ENCODE results near the gene MOB3B.

Gene MOB3B

GRCh38 chr9:27350382-27350976 is 179.1 kb downstream of the MOB3B start:
- no peak overlapping the region for H3K27ac ChIP-seq (ENCODE audit: low read length)
- H3K4me1 ChIP-seq (ENCODE audit: control insufficient read depth, low read depth, low read length): peaks cover 20% of the 10 kb centered on the region
- no peaks in the 10 kb centered on the region for H3K9me3 ChIP-seq (ENCODE audit: control insufficient read depth, low read depth, low read length)
- H3K4me3 ChIP-seq (ENCODE audit: low read length): no peak overlapping the region
- no peaks in the 10 kb centered on the region for H3K27me3 ChIP-seq (ENCODE audit: control insufficient read depth, insufficient read depth, low read length)
- no peak overlapping the region for H3K9ac ChIP-seq (ENCODE audit: low read length)
- no peaks in the 10 kb centered on the region for H3K36me3 ChIP-seq (ENCODE audit: control insufficient read depth, low read depth, low read length)

GRCh38 chr9:27349698-27350080 is 179.9 kb downstream of the MOB3B start:
- peaks cover 20% of the 10 kb centered on the region for H3K4me1 ChIP-seq (ENCODE audit: control insufficient read depth, low read depth, low read length)
- H3K9ac ChIP-seq (ENCODE audit: low read length): no peak overlapping the region
- H3K27ac ChIP-seq (ENCODE audit: low read length): no peak overlapping the region
- no peak overlapping the region for H3K4me3 ChIP-seq (ENCODE audit: low read length)
- no peaks in the 10 kb centered on the region for H3K9me3 ChIP-seq (ENCODE audit: control insufficient read depth, low read depth, low read length)
- H3K27me3 ChIP-seq (ENCODE audit: control insufficient read depth, insufficient read depth, low read length): no peaks in the 10 kb centered on the region
- H3K36me3 ChIP-seq (ENCODE audit: control insufficient read depth, low read depth, low read length): no peaks in the 10 kb centered on the region

DNA sequence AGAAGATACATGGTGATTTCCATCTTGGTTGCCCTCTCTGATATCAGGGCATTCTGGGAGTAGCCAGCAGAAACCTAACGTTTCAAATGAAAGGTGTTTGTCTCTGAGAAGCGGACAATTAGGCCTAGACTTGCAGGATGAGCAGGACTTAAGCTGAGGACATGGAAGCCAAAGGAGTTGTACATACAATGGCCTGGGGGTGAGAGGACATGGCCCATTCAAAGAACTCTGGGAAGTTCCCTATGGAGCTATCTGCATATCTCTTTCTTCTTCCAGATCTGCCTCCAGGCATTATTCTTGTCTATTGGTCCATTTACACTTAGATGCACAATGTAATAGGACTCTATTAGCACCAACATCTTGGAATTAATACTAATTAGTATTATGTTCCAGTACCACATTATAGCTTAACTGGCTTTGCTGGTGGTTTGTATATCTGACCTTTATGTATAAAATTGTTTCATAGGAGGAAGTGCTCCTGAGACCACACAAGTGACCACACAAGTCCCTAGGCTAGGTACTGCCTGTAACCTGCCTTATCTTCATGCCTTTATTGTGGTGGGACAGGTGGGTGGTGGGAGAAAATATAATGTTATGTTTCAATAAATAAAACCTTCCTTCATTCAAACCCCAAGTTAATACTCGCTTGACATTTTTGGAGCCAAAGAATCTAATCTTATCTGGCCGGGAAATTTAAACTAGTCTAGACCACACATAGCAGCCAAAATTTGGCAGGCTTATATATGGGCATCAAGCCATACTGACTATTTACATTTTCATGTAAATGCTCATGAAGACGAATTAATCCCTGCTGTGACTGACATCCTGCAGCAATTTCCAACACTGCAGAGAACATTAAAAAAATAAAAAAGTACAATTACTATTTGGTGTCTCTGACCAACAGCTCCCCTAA is 180.6 kb downstream of the MOB3B start:
- Histone ChIP-seq H3K4me1 (ENCODE audit: control insufficient read depth, low read depth, low read length) (peaks cover 20% of the 10 kb centered on the region), H3K27me3 (ENCODE audit: control insufficient read depth, insufficient read depth, low read length) (no peaks in the 10 kb centered on the region), H3K27ac (ENCODE audit: low read length) (no peak overlapping the region), H3K36me3 (ENCODE audit: control insufficient read depth, low read depth, low read length) (no peaks in the 10 kb centered on the region), H3K9me3 (ENCODE audit: control insufficient read depth, low read depth, low read length) (no peaks in the 10 kb centered on the region), H3K4me3 (ENCODE audit: low read length) (no peak overlapping the region), H3K9ac (ENCODE audit: low read length) (no peak overlapping the region)

DNA sequence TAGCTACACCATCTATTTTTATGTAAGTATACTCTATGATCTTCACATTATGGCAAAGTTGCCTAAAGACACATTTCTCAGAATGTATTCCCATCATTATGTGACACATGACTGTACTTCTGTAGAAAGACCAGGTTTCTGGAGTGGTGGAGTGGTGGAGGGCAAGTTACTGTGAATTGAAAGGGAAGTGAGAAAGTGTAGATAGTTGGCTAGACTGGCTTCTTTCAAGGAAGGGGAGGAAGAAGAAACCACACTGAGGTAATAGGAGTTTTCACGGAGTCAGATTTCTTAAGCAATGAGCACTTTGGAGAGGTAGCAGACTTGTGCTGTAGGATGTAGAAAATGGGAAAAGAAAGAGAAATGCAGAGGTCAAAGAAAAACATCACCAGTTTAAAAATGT is 181.7 kb downstream of the MOB3B start:
- no peaks in the 10 kb centered on the region for H3K36me3 ChIP-seq (ENCODE audit: control insufficient read depth, low read depth, low read length)
- H3K27me3 ChIP-seq (ENCODE audit: control insufficient read depth, insufficient read depth, low read length): no peaks in the 10 kb centered on the region
- no peak overlapping the region for H3K27ac ChIP-seq (ENCODE audit: low read length)
- no peak overlapping the region for H3K4me3 ChIP-seq (ENCODE audit: low read length)
- no peaks in the 10 kb centered on the region for H3K9me3 ChIP-seq (ENCODE audit: control insufficient read depth, low read depth, low read length)
- H3K9ac ChIP-seq (ENCODE audit: low read length): no peak overlapping the region
- peaks cover 9% of the 10 kb centered on the region for H3K4me1 ChIP-seq (ENCODE audit: control insufficient read depth, low read depth, low read length)

- H3K27me3 ChIP-seq (ENCODE audit: control insufficient read depth, insufficient read depth, low read length): no peaks in the 10 kb centered on the region
- H3K9me3 ChIP-seq (ENCODE audit: control insufficient read depth, low read depth, low read length): no peaks in the 10 kb centered on the region
- H3K9ac ChIP-seq (ENCODE audit: low read length): no peak overlapping the region
- no peaks in the 10 kb centered on the region for H3K36me3 ChIP-seq (ENCODE audit: control insufficient read depth, low read depth, low read length)
- H3K4me3 ChIP-seq (ENCODE audit: low read length): no peak overlapping the region
- peaks cover 17% of the 10 kb centered on the region for H3K4me1 ChIP-seq (ENCODE audit: control insufficient read depth, low read depth, low read length)
- H3K27ac ChIP-seq (ENCODE audit: low read length): no peak overlapping the region
These were observed 184.8 kb downstream of the MOB3B start for GRCh38 chr9:27344776-27345175.

DNA sequence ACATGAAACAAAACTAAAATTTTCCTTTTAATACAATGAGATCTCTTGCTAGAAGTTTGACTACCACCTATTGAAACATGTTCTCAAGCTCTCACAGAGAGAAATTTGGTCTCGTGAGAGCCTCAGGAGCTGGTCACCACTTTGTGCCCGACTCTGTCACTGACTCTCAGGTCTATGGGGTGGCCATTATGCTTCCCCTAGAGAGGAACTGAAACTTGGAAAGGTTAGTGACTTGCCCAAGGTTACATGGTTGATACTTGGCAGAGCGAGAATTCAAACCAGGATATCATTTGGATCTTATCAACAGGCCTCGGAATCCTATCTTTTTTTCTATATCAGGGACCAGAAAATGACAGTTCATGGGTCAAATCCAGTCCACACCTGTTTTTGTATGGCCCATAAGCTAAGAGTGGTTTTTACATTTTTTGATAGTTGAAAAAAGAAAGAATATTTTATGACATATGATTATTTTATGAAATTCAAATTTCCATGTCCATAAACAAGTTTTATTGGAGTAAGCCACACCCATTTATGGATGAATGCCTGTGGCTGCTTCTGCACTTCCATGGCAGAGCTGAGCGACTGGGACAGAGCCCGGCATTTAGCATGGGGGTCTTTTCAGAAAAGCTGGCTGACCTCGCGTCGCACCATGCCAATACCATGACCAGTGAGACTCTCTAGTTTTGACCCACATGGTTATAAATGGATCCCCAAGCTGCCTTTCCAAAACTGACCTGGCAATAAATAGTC is 187.9 kb downstream of the MOB3B start:
- no peaks in the 10 kb centered on the region for H3K9me3 ChIP-seq (ENCODE audit: control insufficient read depth, low read depth, low read length)
- H3K9ac ChIP-seq (ENCODE audit: low read length): no peak overlapping the region
- no peak overlapping the region for H3K27ac ChIP-seq (ENCODE audit: low read length)
- H3K27me3 ChIP-seq (ENCODE audit: control insufficient read depth, insufficient read depth, low read length): no peaks in the 10 kb centered on the region
- peaks cover 12% of the 10 kb centered on the region for H3K4me1 ChIP-seq (ENCODE audit: control insufficient read depth, low read depth, low read length)
- H3K4me3 ChIP-seq (ENCODE audit: low read length): no peak overlapping the region
- H3K36me3 ChIP-seq (ENCODE audit: control insufficient read depth, low read depth, low read length): no peaks in the 10 kb centered on the region

DNA sequence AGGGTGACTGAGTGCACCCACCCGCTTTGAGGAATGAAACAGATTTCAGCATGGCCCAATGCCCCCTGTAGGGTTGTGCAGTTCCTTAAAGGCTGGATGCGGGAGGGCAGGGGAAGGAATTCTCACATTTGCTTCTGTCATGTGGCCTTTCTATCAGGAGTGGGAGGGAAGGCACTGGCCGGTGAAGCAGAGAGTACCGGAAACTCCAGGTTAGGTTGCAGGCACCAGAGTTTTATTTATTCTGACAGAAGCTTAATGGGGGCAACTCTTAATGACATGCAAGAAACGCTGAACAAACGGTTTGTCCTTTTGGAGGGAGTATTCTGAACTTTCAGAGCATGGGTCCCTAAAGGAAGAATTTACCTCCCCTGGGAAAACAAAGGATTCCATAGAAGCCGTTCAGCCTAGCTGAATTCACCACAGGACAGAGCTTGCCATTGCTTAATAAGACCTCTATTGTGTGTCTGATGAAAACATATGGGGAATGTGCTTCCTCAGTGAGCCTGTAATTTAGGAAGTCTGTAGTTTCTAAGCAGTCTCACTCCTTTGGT is 188.6 kb downstream of the MOB3B start:
- no peaks in the 10 kb centered on the region for H3K9me3 ChIP-seq (ENCODE audit: control insufficient read depth, low read depth, low read length)
- H3K9ac ChIP-seq (ENCODE audit: low read length): no peak overlapping the region
- H3K4me1 ChIP-seq (ENCODE audit: control insufficient read depth, low read depth, low read length): peaks cover 19% of the 10 kb centered on the region
- H3K4me3 ChIP-seq (ENCODE audit: low read length): no peak overlapping the region
- H3K36me3 ChIP-seq (ENCODE audit: control insufficient read depth, low read depth, low read length): no peaks in the 10 kb centered on the region
- no peaks in the 10 kb centered on the region for H3K27me3 ChIP-seq (ENCODE audit: control insufficient read depth, insufficient read depth, low read length)
- H3K27ac ChIP-seq (ENCODE audit: low read length): no peak overlapping the region

DNA sequence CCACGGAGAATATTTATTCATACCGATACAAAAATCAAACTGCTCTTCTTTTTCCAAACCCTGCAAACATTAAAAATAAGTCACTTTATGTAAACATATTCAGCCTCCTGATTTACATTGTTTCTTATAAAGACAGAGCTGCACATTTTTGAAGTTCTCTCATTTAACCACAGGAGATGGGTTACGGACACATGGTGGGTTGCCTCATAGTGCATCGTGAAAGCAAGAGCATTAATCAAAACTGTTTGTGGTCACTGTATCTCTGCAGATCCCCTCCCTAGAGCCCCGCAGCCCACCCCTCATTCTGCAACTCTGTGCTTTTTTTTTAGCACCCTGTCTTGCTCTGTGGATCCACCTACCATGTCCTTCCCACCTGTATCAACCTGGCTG is 189.3 kb downstream of the MOB3B start:
- H3K4me3 ChIP-seq (ENCODE audit: low read length): no peak overlapping the region
- H3K9me3 ChIP-seq (ENCODE audit: control insufficient read depth, low read depth, low read length): no peaks in the 10 kb centered on the region
- H3K4me1 ChIP-seq (ENCODE audit: control insufficient read depth, low read depth, low read length): peaks cover 24% of the 10 kb centered on the region
- H3K27me3 ChIP-seq (ENCODE audit: control insufficient read depth, insufficient read depth, low read length): no peaks in the 10 kb centered on the region
- H3K36me3 ChIP-seq (ENCODE audit: control insufficient read depth, low read depth, low read length): no peaks in the 10 kb centered on the region
- no peak overlapping the region for H3K9ac ChIP-seq (ENCODE audit: low read length)
- no peak overlapping the region for H3K27ac ChIP-seq (ENCODE audit: low read length)

- Histone ChIP-seq H3K9ac (ENCODE audit: low read length) (no peak overlapping the region), H3K4me3 (ENCODE audit: low read length) (no peak overlapping the region), H3K27me3 (ENCODE audit: control insufficient read depth, insufficient read depth, low read length) (no peaks in the 10 kb centered on the region), H3K36me3 (ENCODE audit: control insufficient read depth, low read depth, low read length) (no peaks in the 10 kb centered on the region), H3K27ac (ENCODE audit: low read length) (no peak overlapping the region), H3K9me3 (ENCODE audit: control insufficient read depth, low read depth, low read length) (no peaks in the 10 kb centered on the region), H3K4me1 (ENCODE audit: control insufficient read depth, low read depth, low read length) (peaks cover 24% of the 10 kb centered on the region)
These were observed 189.8 kb downstream of the MOB3B start for GRCh38 chr9:27339661-27340284.

- Histone ChIP-seq H3K4me1 (ENCODE audit: control insufficient read depth, low read depth, low read length) (peaks cover 33% of the 10 kb centered on the region), H3K9me3 (ENCODE audit: control insufficient read depth, low read depth, low read length) (no peaks in the 10 kb centered on the region)
These were observed 191.1 kb downstream of the MOB3B start for GRCh38 chr9:27338527-27338903.

GRCh38 chr9:27337833-27338526 is 191.6 kb downstream of the MOB3B start:
- no peaks in the 10 kb centered on the region for H3K9me3 ChIP-seq (ENCODE audit: control insufficient read depth, low read depth, low read length)
- no peak overlapping the region for H3K9ac ChIP-seq (ENCODE audit: low read length)
- H3K4me1 ChIP-seq (ENCODE audit: control insufficient read depth, low read depth, low read length): peaks cover 35% of the 10 kb centered on the region
- H3K27ac ChIP-seq (ENCODE audit: low read length): no peak overlapping the region
- H3K4me3 ChIP-seq (ENCODE audit: low read length): no peak overlapping the region
- H3K36me3 ChIP-seq (ENCODE audit: control insufficient read depth, low read depth, low read length): no peaks in the 10 kb centered on the region
- H3K27me3 ChIP-seq (ENCODE audit: control insufficient read depth, insufficient read depth, low read length): no peaks in the 10 kb centered on the region

More at GRCh38 chr9:27338527-27338903, 191.1 kb downstream of the MOB3B start:
- Histone ChIP-seq H3K4me3 (ENCODE audit: low read length) (no peak overlapping the region), H3K9ac (ENCODE audit: low read length) (no peak overlapping the region), H3K27me3 (ENCODE audit: control insufficient read depth, insufficient read depth, low read length) (no peaks in the 10 kb centered on the region), H3K36me3 (ENCODE audit: control insufficient read depth, low read depth, low read length) (no peaks in the 10 kb centered on the region), H3K27ac (ENCODE audit: low read length) (no peak overlapping the region)
